ENCODE measurements around the gene ZNF337.

GRCh38 chr20:25644814-25645213, 51.8 kb downstream of the ZNF337 start:
- TF ChIP-seq CTCF (IDR thresholded peaks at IDR 0.05), result no peak
- no peak for TF ChIP-seq POLR2A (IDR thresholded peaks at IDR 0.05)
